ENCODE measurements around the gene ATP1B1. TPM values are rescaled to one million over a fixed set of nuclear protein-coding genes. Genes with fewer than 3 reads are reported as not detected.

ATP1B1 gene
- total and polyA plus RNA-seq, 2 experiments from 2014 or later, result 51.0 to 73.4 TPM

GRCh38 chr1:169100208-169100607 lies 6.3 kb upstream of the ATP1B1 start:
- H3K27ac ChIP-seq (ENCODE audit: low read depth), result no peak overlapping the region
- Mint-ChIP-seq H3K9me3 (no peaks in the 10 kb centered on the region), H3K4me1 (peaks cover 17% of the 10 kb centered on the region; the same call in 2 of the 3 replicates), H3K36me3 (ENCODE audit: low read depth) (no peaks in the 10 kb centered on the region), H3K27me3 (ENCODE audit: insufficient read depth, low read depth, poor library complexity) (peaks cover 4% of the 10 kb centered on the region), H3K4me3 (no peak overlapping the region), H3K27ac (no peak overlapping the region)
- H3K36me3 ChIP-seq (ENCODE audit: insufficient read depth), result no peaks in the 10 kb centered on the region
- H3K4me3 ChIP-seq, result no peak overlapping the region
- H3K9me2 ChIP-seq (ENCODE audit: insufficient read depth), result no peaks in the 10 kb centered on the region; the same call in 1 of the 2 replicates
- no peak overlapping the region for H3K4me2 ChIP-seq
- peaks cover 7% of the 10 kb centered on the region; the same call in 1 of the 2 replicates for H3K27me3 ChIP-seq (ENCODE audit: insufficient read depth)
- TF ChIP-seq NANOG (IDR thresholded peaks at IDR 0.05; ENCODE audit: borderline replicate concordance) (no peak), POLR2AphosphoS5 (IDR thresholded peaks at IDR 0.05; ENCODE audit: low read depth) (no peak), STAT1 (IDR thresholded peaks at IDR 0.05; ENCODE audit: unreplicated experiment) (no peak), CTCF (conservative IDR thresholded peaks at IDR 0.05; ENCODE audit: low read depth in 2 of 2) (no peak), ZNF114 (CRISPR knock-in tag; IDR thresholded peaks at IDR 0.05) (no peak), ZNF331 (CRISPR knock-in tag; IDR thresholded peaks at IDR 0.05; ENCODE audit: low read depth) (no peak), ETS1 (IDR thresholded peaks at IDR 0.05) (no peak), ZNF462 (CRISPR knock-in tag; IDR thresholded peaks at IDR 0.05) (no peak), REST (IDR thresholded peaks at IDR 0.05; ENCODE audit: unreplicated experiment) (no peak), EZH2phosphoT487 (IDR thresholded peaks at IDR 0.05; ENCODE audit: unreplicated experiment) (no peak), EZH2 (IDR thresholded peaks at IDR 0.05; ENCODE audit: low read depth, unreplicated experiment) (no peak), JUNB (IDR thresholded peaks at IDR 0.05; ENCODE audit: unreplicated experiment) (no peak), CREB1 (CRISPR knock-in tag; IDR thresholded peaks at IDR 0.05; ENCODE audit: low read depth) (no peak)
- H3K79me2 ChIP-seq (replicated peaks; ENCODE audit: insufficient read depth), result no peaks in the 10 kb centered on the region
- ATAC-seq (no peak), DNase-seq (ENCODE audit: low spot score) (no peak)
- H2AFZ ChIP-seq, result no peak overlapping the region
- H4K20me1 ChIP-seq (replicated peaks; ENCODE audit: insufficient read depth), result no peaks in the 10 kb centered on the region
- peaks cover 5% of the 10 kb centered on the region for H3K4me1 ChIP-seq (ENCODE audit: insufficient read depth)
- 0 out of 2 replicates have a peak, but pooled peaks cover 4% of the 10 kb centered on the region for H3F3A ChIP-seq (replicated peaks; ENCODE audit: low read depth)

Measured in GM23338 (cell line).